K562 (cell line): ENCODE results near the gene ARL3. TPM values are rescaled to one million over a fixed set of nuclear protein-coding genes. Genes with fewer than 3 reads are reported as not detected.

Source experiments
- ATAC-seq: fragments of 200-7000 bp; cut with Tn5 transposase; 3 replicates; pipeline ENCODE4 v1.9.1; 2020; ENCODE audit warnings: moderate library complexity
- BruUV-seq: library from RNA; stranded (reverse); fragments of 400-500 nt; replicated peaks from 2 replicates; lab custom pipeline; 2021; lab: Mats Ljungman, UMichigan
- CTCF ChIA-PET: fragments of 300-600 bp; formaldehyde crosslinking; extraction: SDS; loops from one replicate; lab custom pipeline; 2021; ENCODE audit warnings: low intra/inter-chr PET ratio; lab: Yijun Ruan, JAX
- POLR2A ChIA-PET: fragments of 300-600, 350-650 bp; sonication (Branson Sonifier 250); formaldehyde crosslinking; extraction: SDS; loops from one replicate; lab custom pipeline; 2021; ENCODE audit warnings: antibody characterized with exemption, inconsistent platforms; lab: Yijun Ruan, JAX
- DNase-seq, 4 experiments: peaks; one replicate each; pipeline versions ENCODE4 v3.0.0 to v3.0.0-alpha.2; 2011 to 2018; ENCODE audit warnings: low spot score in 3 of 4, mixed read lengths in 3 of 4; ENCODE audit errors: extremely low read depth in 1 of 4
- FAIRE-seq: peaks from 2 replicates; lab custom pipeline; 2011; peaks lifted over from hg19 to GRCh38; lab: Jason Lieb, UNC
- H2AFZ ChIP-seq: 2 replicates; pipeline ENCODE4 v1.6.0; 2011; ENCODE audit warnings: low read depth, low read length, control low read depth, inconsistent platforms
- H3K27ac ChIP-seq: fragments of 200-600 bp; 3 replicates; pipeline ENCODE4 v1.8.0; 2011; ENCODE audit warnings: low read depth, mild to moderate bottlenecking, control low read depth, inconsistent platforms, low read length, moderate library complexity, mixed read lengths; ENCODE audit errors: extremely low read depth
- H3K27me3 ChIP-seq, 2 experiments: fragments of 300-600 bp in 1 of 2; 2 replicates in 1 of 2; 3 replicates in 1 of 2; pipeline versions ENCODE4 v1.6.0 to v1.8.0; 2011; ENCODE audit warnings: inconsistent platforms in 2 of 2, low read length in 2 of 2, mild to moderate bottlenecking in 1 of 2, mixed read lengths in 1 of 2, moderate library complexity in 1 of 2; ENCODE audit not compliant: control insufficient read depth in 2 of 2, insufficient read depth in 2 of 2
- H3K36me3 ChIP-seq: fragments of 300-600 bp; 3 replicates; pipeline ENCODE4 v1.8.0; 2011; ENCODE audit warnings: mild to moderate bottlenecking, low read length, inconsistent platforms; ENCODE audit not compliant: control insufficient read depth, insufficient read depth
- H3K4me1 ChIP-seq, 2 experiments: fragments of 200-600 bp in 1 of 2; replicated peaks in 1 of 2; 2 replicates in 1 of 2; 3 replicates in 1 of 2; pipeline versions ENCODE4 v1.5.1 to v1.8.0; 2011; ENCODE audit warnings: inconsistent platforms in 2 of 2, low read length in 2 of 2, mild to moderate bottlenecking in 1 of 2, mixed read lengths in 1 of 2, moderate library complexity in 1 of 2; ENCODE audit not compliant: control insufficient read depth in 2 of 2, insufficient read depth in 2 of 2
- H3K4me2 ChIP-seq: 2 replicates; pipeline ENCODE4 v1.6.1; 2011; ENCODE audit warnings: low read length, control low read depth, inconsistent platforms, mixed read lengths; ENCODE audit not compliant: insufficient read depth
- H3K4me3 ChIP-seq: fragments of 200-600 bp; sonication (generic), shearing (Covaris generic); 2 replicates; pipeline ENCODE4 v1.5.1; 2016; ENCODE audit warnings: control low read depth, inconsistent platforms
- H3K79me2 ChIP-seq: fragments of 200-600 bp; 3 replicates; pipeline ENCODE4 v1.8.0; 2011; ENCODE audit warnings: low read length, inconsistent platforms; ENCODE audit not compliant: control insufficient read depth, insufficient read depth
- H3K9ac ChIP-seq, 2 experiments: 2 replicates each; pipeline versions ENCODE4 v1.6.0 to v1.6.1; 2011; ENCODE audit warnings: low read depth in 2 of 2, low read length in 2 of 2, control low read depth in 1 of 2, inconsistent platforms in 1 of 2, mild to moderate bottlenecking in 1 of 2, mixed read lengths in 1 of 2; ENCODE audit not compliant: insufficient read depth in 1 of 2
- H3K9me1 ChIP-seq: one replicate; pipeline ENCODE4 v1.6.0; 2011; ENCODE audit warnings: inconsistent platforms, mild to moderate bottlenecking, low read length, moderate library complexity; ENCODE audit not compliant: control insufficient read depth, insufficient read depth
- H3K9me3 ChIP-seq: replicated peaks from 2 replicates; pipeline ENCODE4 v1.5.1; 2011; ENCODE audit warnings: low read depth, low read length, inconsistent platforms; ENCODE audit not compliant: control insufficient read depth, insufficient read depth
- H4K20me1 ChIP-seq: replicated peaks from 2 replicates; pipeline ENCODE4 v1.6.1; 2011; ENCODE audit warnings: low read length, inconsistent platforms, mixed read lengths; ENCODE audit not compliant: control insufficient read depth, insufficient read depth
- E2F3 ChIP-seq: fragments of 250-450 bp; sonication (Bioruptor Pico); IDR thresholded peaks from 2 replicates; pipeline ENCODE4 v1.4.0; 2020; ENCODE audit warnings: mild to moderate bottlenecking
- HNRNPH1 ChIP-seq: fragments of 200-400 bp; formaldehyde crosslinking; optimal IDR thresholded peaks from 2 replicates; pipeline ENCODE3; 2017; ENCODE audit warnings: low read depth, mild to moderate bottlenecking, low read length, moderate library complexity
- OTX1 ChIP-seq: fragments of 450-650 bp; formaldehyde crosslinking; IDR thresholded peaks from 2 replicates; pipeline ENCODE4 v1.4.0; 2022; ENCODE audit warnings: mild to moderate bottlenecking
- WGBS: fragments of 100-300 bp; shearing (Covaris generic); methylation state at CpG from one replicate; pipeline ENCODE4 v1.1.6; 2016; ENCODE audit warnings: low coverage, mixed read lengths; ENCODE audit not compliant: insufficient coverage; ENCODE audit errors: missing lambda C conversion rate; 5-methylcytosine and 5-hydroxymethylcytosine counted together
- in situ Hi-C: fragments of 300-500 bp; cut with MboI; formaldehyde crosslinking; loops from 4 replicates; pipeline ENCODE4 v1.15.0; 2018; ENCODE audit warnings: inconsistent platforms, mixed read lengths
- intact Hi-C: fragments of 100-400 bp; cut with micrococcal nuclease; formaldehyde crosslinking; loops from 2 replicates; pipeline ENCODE4 v1.14.2; 2022
- polyA plus RNA-seq, 8 experiments: library from polyadenylated mRNA; depleted of rRNA in 4 of 8; stranded (reverse) in 5 of 8; unstranded in 3 of 8; fragments of >200 nt; fragmentation: Nextera tagmentation in 2 of 8; fragmentation: Illumina TruSeq in 1 of 8; extraction: Ambion mirVana in 2 of 8; extraction: Trizol in 1 of 8; gene quantifications; 2 replicates each; pipeline versions ENCODE4 v1.2.1 to v1.2.3, GENCODE V29; 2011 to 2014; ENCODE audit warnings: inconsistent platforms in 1 of 8, missing spikeins in 1 of 8
- total RNA-seq, 7 experiments: library from RNA; depleted of rRNA in 6 of 7; stranded (reverse); fragments of >200 nt in 6 of 7; fragmentation: Illumina TruSeq in 2 of 7; extraction: Trizol in 2 of 7; gene quantifications; 2 replicates each; pipeline versions ENCODE4 v1.2.1 to v1.2.3, GENCODE V29; 2011 to 2021; ENCODE audit warnings: low replicate concordance in 1 of 7
- TF ChIP-seq, protein P1 (sequence below), 2 experiments: fragments of 150-350 bp in 1 of 2; IDR thresholded peaks; 2 replicates each; pipeline ENCODE4 v1.6.1; 2012 to 2016; ENCODE audit warnings: low read depth in 2 of 2, low read length in 2 of 2, mild to moderate bottlenecking in 1 of 2, moderate library complexity in 1 of 2
- TF ChIP-seq, protein P2 (sequence below): fragments of 450-650 bp; IDR thresholded peaks from 2 replicates; pipeline ENCODE4 v1.7.1; 2018; ENCODE audit warnings: mild to moderate bottlenecking, low read depth; ENCODE audit not compliant: partially characterized antibody
- TF ChIP-seq, protein P3 (sequence below): fragments of 200-400 bp; formaldehyde crosslinking; IDR thresholded peaks from 2 replicates; pipeline ENCODE4 v1.6.1; 2017; ENCODE audit warnings: mild to moderate bottlenecking, low read depth, low read length, moderate library complexity

The ARL3 gene
- total and polyA plus RNA-seq, 9 of the 15 experiments (the other 6 are each of a cell fraction or from before 2014, with no cell fraction given): 2.9 to 8.9 (median 4.8) TPM

DNA sequence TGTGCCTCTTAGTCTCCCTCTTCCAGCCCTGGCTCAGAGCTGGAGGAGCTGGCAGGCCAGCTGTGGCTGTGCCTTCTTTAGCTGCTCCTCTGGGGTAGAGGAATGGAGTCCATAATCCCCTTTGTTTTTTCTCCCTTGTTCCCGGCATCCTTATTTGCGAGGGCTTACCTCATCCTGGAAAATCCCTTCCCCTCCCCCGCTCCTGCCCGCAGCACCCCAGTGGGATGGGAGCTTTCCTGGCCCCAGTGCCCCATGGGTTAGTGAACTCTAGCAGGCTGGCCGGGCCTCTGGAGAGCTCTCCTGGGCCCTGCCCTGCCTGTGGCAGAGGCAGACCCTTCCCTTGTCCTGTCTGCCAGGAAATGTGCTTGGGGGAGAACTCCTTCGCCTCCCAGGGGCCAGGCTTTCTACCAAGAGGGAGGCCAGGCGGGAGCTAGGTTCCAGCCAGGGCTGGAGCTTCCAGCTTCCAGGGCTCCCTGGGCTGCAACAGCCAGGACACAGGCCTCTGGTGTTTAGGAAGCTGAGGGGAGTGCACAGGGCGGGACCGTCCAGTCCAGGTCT lies 86.4 kb downstream of the ARL3 start:
- H3K79me2 ChIP-seq: no peaks in the 10 kb centered on the region
- CTCF ChIA-PET: no interaction called here
- no peaks in the 10 kb centered on the region for H3K9me3 ChIP-seq
- POLR2A ChIA-PET: interaction anchor here (0.8 to 2.0 kb wide), 3 partner anchors 10 to 17 kb away, joined by 3 to 7 read pairs (median 3); partner anchors contain the start of gene TRIM8
- no peak overlapping the region for H3K27ac ChIP-seq
- in situ Hi-C loops: no loop called here
- DNase-seq (no peak), ATAC-seq (no peak), FAIRE-seq (no peak)
- intact Hi-C loops: no loop called here
- H2AFZ ChIP-seq: no peak overlapping the region
- no peak overlapping the region for H3K4me2 ChIP-seq
- H3K4me3 ChIP-seq: no peak overlapping the region
- peaks cover 2 to 12% of the 10 kb centered on the region in 2 experiments; a peak in 3 of 5 replicates for H3K4me1 ChIP-seq
- TF ChIP-seq E2F3 (no peak), HNRNPH1 (no peak), OTX1 (no peak)
- TF ChIP-seq, protein P1, sequence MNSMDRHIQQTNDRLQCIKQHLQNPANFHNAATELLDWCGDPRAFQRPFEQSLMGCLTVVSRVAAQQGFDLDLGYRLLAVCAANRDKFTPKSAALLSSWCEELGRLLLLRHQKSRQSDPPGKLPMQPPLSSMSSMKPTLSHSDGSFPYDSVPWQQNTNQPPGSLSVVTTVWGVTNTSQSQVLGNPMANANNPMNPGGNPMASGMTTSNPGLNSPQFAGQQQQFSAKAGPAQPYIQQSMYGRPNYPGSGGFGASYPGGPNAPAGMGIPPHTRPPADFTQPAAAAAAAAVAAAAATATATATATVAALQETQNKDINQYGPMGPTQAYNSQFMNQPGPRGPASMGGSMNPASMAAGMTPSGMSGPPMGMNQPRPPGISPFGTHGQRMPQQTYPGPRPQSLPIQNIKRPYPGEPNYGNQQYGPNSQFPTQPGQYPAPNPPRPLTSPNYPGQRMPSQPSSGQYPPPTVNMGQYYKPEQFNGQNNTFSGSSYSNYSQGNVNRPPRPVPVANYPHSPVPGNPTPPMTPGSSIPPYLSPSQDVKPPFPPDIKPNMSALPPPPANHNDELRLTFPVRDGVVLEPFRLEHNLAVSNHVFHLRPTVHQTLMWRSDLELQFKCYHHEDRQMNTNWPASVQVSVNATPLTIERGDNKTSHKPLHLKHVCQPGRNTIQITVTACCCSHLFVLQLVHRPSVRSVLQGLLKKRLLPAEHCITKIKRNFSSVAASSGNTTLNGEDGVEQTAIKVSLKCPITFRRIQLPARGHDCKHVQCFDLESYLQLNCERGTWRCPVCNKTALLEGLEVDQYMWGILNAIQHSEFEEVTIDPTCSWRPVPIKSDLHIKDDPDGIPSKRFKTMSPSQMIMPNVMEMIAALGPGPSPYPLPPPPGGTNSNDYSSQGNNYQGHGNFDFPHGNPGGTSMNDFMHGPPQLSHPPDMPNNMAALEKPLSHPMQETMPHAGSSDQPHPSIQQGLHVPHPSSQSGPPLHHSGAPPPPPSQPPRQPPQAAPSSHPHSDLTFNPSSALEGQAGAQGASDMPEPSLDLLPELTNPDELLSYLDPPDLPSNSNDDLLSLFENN (IDR thresholded peaks at IDR 0.05; ENCODE audit: low read depth in 2 of 2, low read length in 2 of 2): no peak
- TF ChIP-seq, protein P2, sequence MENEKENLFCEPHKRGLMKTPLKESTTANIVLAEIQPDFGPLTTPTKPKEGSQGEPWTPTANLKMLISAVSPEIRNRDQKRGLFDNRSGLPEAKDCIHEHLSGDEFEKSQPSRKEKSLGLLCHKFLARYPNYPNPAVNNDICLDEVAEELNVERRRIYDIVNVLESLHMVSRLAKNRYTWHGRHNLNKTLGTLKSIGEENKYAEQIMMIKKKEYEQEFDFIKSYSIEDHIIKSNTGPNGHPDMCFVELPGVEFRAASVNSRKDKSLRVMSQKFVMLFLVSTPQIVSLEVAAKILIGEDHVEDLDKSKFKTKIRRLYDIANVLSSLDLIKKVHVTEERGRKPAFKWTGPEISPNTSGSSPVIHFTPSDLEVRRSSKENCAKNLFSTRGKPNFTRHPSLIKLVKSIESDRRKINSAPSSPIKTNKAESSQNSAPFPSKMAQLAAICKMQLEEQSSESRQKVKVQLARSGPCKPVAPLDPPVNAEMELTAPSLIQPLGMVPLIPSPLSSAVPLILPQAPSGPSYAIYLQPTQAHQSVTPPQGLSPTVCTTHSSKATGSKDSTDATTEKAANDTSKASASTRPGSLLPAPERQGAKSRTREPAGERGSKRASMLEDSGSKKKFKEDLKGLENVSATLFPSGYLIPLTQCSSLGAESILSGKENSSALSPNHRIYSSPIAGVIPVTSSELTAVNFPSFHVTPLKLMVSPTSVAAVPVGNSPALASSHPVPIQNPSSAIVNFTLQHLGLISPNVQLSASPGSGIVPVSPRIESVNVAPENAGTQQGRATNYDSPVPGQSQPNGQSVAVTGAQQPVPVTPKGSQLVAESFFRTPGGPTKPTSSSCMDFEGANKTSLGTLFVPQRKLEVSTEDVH: no peak
- TF ChIP-seq, protein P3, sequence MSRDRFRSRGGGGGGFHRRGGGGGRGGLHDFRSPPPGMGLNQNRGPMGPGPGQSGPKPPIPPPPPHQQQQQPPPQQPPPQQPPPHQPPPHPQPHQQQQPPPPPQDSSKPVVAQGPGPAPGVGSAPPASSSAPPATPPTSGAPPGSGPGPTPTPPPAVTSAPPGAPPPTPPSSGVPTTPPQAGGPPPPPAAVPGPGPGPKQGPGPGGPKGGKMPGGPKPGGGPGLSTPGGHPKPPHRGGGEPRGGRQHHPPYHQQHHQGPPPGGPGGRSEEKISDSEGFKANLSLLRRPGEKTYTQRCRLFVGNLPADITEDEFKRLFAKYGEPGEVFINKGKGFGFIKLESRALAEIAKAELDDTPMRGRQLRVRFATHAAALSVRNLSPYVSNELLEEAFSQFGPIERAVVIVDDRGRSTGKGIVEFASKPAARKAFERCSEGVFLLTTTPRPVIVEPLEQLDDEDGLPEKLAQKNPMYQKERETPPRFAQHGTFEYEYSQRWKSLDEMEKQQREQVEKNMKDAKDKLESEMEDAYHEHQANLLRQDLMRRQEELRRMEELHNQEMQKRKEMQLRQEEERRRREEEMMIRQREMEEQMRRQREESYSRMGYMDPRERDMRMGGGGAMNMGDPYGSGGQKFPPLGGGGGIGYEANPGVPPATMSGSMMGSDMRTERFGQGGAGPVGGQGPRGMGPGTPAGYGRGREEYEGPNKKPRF: no peak
- BruUV-seq: no TSS peak
- 0 out of 3 replicates have a peak, but pooled peaks cover 3% of the 10 kb centered on the region for H3K36me3 ChIP-seq
- H3K9me1 ChIP-seq: no peaks in the 10 kb centered on the region
- no peaks in the 10 kb centered on the region for H4K20me1 ChIP-seq
- WGBS: 75% methylated on average over 8 of the region's 9 CpGs
- peak overlapping the region in 1 of 2 experiments; percentile 68; a peak in 2 of 4 replicates for H3K9ac ChIP-seq
- no peaks in the 10 kb centered on the region for H3K27me3 ChIP-seq
